NT2/D1 (cell line): ENCODE results near the gene CEACAM5.

Source experiments
- SUZ12 ChIP-seq: IDR thresholded peaks from 2 replicates; pipeline ENCODE4 v1.6.1; 2011; ENCODE audit not compliant: insufficient read length, insufficient read depth; ENCODE audit errors: extremely low read depth
- YY1 ChIP-seq: IDR thresholded peaks from 2 replicates; pipeline ENCODE4 v1.6.1; 2011; ENCODE audit not compliant: insufficient read length, insufficient read depth
- ZNF274 ChIP-seq: IDR thresholded peaks from 2 replicates; pipeline ENCODE4 v1.6.1; 2011; ENCODE audit warnings: mild to moderate bottlenecking, low read depth, low read length

DNA sequence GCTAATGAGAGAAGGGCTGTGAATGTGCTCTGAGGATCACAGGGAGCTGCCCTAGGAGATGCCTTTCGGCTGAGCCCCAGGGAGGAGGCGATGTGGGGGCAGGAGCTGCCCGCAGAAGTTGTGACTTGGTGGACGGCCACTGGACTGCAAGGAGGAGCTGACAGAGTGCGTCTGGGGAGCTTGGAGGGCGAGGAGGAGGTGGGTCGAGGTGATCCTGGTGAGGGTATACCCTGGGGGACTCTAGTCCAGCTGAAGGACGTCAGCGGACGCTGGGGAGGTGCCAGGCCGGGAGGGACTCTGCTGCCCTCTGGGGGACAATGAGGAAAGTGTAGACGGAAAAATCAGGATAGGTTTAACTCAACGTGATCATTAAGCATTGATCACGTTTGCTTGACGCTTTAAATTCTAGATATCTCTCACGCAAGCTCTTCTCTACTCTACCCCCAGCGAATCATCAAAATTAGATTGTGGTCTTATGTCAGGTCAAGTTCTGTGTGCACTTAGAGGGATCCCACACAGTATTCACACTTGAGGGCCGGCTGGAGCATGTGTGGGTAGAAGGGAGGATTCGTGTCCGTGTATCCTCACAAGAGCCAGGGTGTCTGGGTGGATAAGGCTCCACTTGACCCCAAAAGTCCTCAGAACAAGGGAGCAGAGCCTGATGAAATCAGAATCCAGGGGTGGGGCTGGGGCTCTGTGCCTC lies 17.0 kb upstream of the CEACAM5 start:
- TF ChIP-seq YY1 (no peak), ZNF274 (no peak), SUZ12 (no peak)
